GM21367 (cell line): ENCODE results near the gene IFI44L.
A peak's percentile ranks its signal among the peaks of the same experiment; 100 is the strongest.

ENCODE experiments used
- ATAC-seq: cut with Tn5 transposase; IDR thresholded peaks from one replicate; pipeline ENCODE4 v1.9.1; 2021; ENCODE audit not compliant: unreplicated experiment

IFI44L gene

GRCh38 chr1:78640462-78640861, 20.2 kb downstream of the IFI44L start:
- ATAC-seq = no peak

DNA sequence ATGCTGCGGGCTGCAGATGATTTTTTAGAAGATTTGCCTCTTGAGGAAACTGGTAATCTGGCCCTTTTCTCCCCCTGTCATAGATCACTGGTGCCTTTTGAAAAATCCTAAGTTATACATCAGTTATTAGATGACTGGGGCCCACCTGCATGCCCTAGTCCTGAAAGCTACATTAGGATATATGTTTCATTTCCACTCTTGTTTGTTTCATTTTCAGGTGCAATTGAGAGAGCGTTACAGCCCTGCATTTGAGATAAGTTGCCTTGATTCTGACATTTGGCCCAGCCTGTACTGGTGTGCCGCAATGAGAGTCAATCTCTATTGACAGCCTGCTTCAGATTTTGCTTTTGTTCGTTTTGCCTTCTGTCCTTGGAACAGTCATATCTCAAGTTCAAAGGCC, 21.3 kb downstream of the IFI44L start:
- ATAC-seq = no peak

GRCh38 chr1:78645723-78646122, 25.5 kb downstream of the IFI44L start:
- no peak for ATAC-seq

GRCh38 chr1:78647238-78647637, 27.0 kb downstream of the IFI44L start:
- ATAC-seq = no peak

DNA sequence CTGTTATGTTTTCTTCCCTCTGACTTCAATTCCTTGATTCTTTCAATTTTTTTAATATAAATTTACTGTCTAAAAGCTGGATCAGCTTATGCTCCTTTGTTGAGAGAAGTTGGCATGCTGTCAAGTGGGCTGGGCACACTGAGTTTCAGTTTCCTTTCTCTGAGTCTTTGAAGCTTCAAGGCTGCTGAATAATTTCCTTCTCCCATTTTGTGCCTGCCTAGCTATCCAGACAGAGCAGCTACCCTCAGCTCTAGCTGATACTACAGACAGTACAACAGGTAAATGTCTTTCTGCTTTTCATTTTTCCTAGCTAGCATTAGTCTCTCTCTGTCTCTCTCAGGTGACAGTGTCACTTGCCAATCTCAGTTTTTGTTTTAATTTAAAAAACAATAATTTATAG, 29.4 kb downstream of the IFI44L start, which contains the start of gene IFI44:
Gene IFI44, plus strand, starts transcription at position 204 of the 400 bp plus-strand sequence. CDS start 365 bp downstream, outside the sequence.
- ATAC-seq = peak; percentile 89

DNA sequence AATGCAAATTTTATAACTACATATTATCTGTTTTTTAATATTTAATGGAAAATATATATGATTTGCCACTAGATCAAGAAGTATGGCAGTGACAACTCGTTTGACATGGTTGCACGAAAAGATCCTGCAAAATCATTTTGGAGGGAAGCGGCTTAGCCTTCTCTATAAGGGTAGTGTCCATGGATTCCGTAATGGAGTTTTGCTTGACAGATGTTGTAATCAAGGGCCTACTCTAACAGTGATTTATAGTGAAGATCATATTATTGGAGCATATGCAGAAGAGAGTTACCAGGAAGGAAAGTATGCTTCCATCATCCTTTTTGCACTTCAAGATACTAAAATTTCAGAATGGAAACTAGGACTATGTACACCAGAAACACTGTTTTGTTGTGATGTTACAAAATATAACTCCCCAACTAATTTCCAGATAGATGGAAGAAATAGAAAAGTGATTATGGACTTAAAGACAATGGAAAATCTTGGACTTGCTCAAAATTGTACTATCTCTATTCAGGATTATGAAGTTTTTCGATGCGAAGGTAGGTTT, 29.9 kb downstream of the IFI44L start:
- ATAC-seq = no peak

GRCh38 chr1:78651241-78651640, 31.0 kb downstream of the IFI44L start:
- ATAC-seq = no peak

- no peak for ATAC-seq
Observed at GRCh38 chr1:78652019-78652560, 31.8 kb downstream of the IFI44L start.

DNA sequence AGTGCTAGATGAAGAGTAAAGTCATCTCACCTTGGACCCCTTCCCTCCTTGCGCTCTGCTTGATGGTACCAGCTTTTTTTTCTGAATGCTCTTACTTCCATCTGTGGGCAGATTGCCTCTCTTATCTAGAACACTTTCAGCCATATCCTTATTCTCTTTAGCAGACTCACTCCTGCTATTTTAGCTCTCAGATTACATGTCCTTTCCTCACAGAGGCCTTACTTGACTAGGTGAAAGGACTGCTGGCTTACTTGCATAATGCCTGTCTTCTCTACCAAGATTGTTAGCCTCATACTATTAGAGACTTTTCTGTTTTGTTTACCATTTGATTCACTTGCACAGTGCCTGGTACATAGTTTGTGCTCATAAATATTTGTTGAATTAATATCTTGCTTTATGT, 38.7 kb downstream of the IFI44L start:
- no peak for ATAC-seq

GRCh38 chr1:78663923-78664322, 43.7 kb downstream of the IFI44L start:
- no peak for ATAC-seq

DNA sequence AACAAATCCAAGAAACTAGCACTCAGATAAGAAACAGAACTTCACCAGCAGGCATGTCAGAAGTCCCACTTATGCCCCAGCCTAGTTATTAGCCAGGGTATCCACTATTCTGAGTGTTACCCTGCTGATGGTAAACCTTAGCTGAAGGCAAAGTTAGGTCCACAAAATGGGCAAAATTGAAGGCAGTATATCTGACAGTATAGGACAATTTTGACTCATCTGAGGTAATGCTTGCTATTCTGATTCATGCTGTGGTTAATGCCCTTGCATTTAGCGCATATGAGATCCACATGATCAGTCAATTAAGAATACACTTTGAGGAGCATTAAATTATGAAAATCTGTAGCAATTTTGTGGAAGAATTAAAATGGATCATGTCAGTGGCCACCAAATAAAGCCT, 44.5 kb downstream of the IFI44L start:
- peak; percentile 40 for ATAC-seq

- ATAC-seq = no peak
Observed at GRCh38 chr1:78665809-78666208, 45.6 kb downstream of the IFI44L start.

DNA sequence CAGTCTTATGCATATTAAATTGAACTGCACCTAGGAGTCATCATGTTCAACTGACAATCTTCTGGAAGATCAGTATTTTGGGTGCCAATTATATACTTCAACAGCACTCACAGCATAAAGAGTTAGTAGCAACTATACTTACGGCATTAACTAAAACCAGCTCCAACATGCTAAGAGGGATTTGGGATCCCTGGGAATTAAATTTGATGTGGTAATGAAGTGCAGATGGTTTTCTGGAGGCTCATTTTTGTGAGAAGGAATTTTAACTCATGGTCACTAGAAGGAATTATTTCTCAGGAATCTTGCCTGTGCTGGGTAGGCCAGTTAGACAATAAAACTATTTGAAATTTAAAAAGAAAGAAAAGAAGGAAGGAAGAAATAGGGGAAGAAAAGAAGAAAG, 47.7 kb downstream of the IFI44L start:
- no peak for ATAC-seq

DNA sequence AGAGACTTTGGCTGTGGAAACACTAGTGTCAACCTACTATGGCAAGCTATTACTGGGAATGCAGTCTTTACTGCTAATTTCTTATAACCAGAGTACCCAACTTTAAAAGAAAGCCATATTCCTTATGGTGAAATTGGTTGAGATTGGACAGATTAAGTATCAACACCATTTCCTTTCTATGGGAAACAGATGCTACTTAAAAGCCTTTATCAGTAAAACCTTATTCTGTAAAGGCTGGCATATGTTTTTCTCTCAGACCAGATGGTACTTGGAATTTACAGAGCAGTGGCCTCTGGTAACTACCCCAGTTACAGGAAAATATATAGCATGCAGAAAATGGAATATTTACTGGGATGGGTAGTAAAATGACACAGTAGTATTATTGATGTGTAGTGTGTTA, 48.2 kb downstream of the IFI44L start:
- no peak for ATAC-seq

- no peak for ATAC-seq
Observed at GRCh38 chr1:78672428-78672827, 52.2 kb downstream of the IFI44L start.

- ATAC-seq = no peak
Observed at GRCh38 chr1:78673120-78673519, 52.9 kb downstream of the IFI44L start.

DNA sequence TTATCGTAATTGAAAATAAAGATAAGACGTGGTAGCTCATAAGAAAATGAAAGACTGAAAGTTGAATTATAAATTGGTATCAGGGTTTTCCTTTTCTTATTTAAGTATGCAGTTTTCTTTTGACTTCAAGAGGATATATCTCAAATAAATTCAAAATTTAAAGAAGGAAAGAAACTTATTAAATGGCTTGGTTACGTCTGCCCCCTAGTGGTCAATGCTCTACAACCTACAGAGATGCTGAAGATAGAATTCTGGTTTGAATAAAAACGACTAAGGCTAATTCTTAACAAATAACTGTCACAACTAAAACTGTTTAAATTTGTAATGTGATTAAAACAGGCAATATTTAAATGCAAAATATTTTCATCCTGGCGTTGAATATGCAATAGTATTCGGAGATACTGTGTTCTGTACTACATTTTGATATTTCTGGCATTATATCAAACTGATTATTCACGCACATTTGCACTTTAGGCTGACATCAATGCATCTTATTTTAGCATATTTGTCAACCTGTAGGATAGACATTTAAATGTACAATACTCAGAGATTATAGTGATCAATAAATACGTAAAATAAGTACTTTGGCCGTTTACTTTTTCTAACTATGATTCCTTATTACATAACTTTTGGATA, 56.2 kb downstream of the IFI44L start:
- no peak for ATAC-seq

- ATAC-seq = no peak
Observed at GRCh38 chr1:78676993-78677392, 56.7 kb downstream of the IFI44L start.

DNA sequence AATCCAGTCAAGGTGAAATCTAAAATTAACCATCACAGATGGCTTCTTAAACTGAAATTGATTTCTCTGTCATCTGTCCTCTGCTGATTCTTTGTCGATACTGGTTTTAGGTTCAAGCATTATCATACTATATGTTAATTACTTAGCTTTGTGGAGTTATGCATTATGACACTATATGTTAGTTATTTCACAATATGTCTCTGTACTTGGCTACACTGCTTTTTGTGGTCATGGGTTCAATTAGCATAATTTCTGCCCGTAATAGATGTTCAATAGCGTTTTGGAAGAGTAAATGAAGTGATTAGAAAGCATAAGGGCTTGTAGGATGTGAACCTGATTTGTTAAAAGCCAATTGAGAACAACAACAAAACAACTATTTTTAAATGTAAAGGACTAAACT, 57.5 kb downstream of the IFI44L start:
- ATAC-seq = no peak

GRCh38 chr1:78678324-78678723, 58.1 kb downstream of the IFI44L start:
- peak; percentile 90 for ATAC-seq

GRCh38 chr1:78681265-78681664, 61.0 kb downstream of the IFI44L start:
- ATAC-seq = no peak

GRCh38 chr1:78682496-78682895, 62.2 kb downstream of the IFI44L start:
- no peak for ATAC-seq

DNA sequence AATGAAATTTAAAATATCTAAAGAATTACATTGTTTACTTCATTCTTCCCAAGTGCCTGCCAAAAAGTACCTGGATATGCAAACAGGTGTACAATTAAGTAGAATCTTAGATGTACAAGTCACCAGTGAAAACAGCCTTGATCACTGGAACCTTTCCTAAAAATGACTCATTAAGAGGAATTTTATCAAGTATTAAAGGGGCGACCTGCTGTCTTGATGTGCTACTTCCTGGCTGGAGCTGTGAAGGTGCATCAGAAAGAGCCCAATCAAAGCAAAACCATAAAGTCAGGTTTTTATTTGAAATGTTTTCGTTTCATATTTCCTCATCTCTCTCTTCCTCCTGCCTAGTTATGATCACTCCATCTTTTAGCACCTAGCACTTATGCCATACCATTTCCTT, 62.8 kb downstream of the IFI44L start:
- no peak for ATAC-seq
